A549 treated with DMSO at 1 μM for 4 hours (cell line): ENCODE results near the gene NKD1. TPM values are rescaled to one million over a fixed set of nuclear protein-coding genes. Genes with fewer than 3 reads are reported as not detected.

Experiments
- total RNA-seq: library from RNA; stranded (reverse); fragments of 200-300 nt; extraction: Qiagen RNA extraction; gene quantifications from 5 replicates; pipeline ENCODE4 v1.2.3, GENCODE V29; 2022; ENCODE audit warnings: low read depth

NKD1 gene, protein sequence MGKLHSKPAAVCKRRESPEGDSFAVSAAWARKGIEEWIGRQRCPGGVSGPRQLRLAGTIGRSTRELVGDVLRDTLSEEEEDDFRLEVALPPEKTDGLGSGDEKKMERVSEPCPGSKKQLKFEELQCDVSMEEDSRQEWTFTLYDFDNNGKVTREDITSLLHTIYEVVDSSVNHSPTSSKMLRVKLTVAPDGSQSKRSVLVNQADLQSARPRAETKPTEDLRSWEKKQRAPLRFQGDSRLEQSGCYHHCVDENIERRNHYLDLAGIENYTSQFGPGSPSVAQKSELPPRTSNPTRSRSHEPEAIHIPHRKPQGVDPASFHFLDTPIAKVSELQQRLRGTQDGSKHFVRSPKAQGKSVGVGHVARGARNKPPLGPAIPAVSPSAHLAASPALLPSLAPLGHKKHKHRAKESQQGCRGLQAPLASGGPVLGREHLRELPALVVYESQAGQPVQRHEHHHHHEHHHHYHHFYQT
- total RNA-seq, result 0.10 to 0.68 TPM (median 0.27 TPM) in 5 replicates

DNA sequence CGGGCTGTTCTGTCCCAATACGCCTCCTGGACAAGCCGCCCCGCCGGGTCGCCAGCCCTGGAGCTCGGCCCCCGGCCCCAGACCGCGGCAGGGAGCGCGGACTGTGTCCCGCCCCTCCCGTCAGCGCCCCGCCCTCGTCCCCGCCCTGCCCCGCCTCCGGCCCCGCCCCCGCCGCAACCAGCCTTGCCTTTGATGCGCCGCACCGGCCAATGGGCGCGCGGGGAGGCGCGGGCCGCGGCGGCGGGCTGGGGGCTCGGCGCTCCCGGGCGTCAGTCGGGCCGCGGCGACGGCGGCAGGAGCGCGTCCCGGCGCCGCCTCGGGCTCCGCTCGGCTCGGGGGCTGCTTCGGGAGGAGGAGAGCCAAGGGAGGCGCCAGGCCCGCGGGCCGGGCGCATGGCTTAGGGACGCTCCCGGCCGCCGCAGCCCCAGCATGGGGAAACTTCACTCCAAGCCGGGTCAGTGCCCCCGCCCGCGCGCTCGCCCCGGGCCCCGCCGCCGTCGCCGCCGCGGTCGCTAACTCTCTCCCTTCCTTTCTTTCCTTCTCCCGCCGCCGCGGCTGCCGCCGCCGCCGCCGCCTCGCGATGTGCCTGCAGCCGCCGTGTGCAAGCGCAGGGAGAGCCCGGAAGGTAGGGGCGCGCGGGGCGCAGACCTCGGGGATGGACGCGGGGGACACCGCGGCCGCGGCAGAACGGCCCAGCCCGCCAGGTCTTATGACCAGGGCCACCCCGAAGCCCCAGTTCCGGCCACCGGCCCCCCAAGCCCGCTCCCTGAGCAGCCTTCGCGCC, at the start of gene NKD1:
Gene NKD1, plus strand, starts transcription at position 272 of the 784 bp plus-strand sequence. Its CDS starts 158 bp downstream, at position 430.

DNA sequence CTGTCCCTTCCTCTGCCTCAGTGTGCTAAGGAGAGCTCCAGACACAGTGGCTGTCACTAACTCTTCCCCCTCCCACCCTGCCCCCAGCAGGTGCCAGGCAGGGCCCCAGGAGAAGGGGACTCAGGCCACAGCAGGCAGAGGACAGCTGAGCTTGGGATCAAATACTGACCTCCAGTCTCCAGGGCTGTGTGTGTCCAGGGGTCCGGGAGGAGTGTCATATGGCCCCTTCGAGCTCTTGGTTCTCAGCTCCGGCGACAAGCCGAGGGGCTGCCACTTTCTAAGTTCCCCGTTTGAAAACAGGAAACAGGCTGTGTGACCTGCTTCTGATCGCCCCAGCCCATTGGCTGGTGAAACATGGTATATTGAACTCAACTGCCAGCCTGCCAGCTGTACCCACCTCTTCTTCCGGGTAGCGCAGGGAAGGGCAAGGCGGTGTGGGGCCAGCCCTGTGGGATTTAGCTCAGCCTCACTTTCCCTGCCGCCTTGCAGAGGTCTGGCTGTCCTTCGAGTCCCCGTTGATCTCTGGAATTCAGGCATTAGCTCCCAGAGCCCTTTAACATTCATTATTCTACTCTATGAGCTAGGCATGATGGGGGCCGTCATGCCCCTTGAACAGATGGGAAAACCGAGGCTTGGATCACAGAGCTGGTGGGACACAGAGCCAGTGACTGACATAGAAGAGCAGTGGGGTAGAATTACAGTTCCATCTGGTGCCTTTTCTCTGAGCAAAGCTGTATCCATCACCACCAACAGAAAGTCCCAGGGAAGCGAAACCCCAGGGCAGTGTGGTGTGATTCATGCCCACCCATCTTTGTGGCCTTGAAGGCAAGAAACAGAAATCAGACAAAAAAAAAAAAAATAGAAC, 133.1 kb downstream of the NKD1 start, which contains the start of gene SNX20:
Gene SNX20, minus strand, starts transcription at position 292 of the 865 bp plus-strand sequence. CDS start 3,786 bp downstream, outside the sequence.

DNA sequence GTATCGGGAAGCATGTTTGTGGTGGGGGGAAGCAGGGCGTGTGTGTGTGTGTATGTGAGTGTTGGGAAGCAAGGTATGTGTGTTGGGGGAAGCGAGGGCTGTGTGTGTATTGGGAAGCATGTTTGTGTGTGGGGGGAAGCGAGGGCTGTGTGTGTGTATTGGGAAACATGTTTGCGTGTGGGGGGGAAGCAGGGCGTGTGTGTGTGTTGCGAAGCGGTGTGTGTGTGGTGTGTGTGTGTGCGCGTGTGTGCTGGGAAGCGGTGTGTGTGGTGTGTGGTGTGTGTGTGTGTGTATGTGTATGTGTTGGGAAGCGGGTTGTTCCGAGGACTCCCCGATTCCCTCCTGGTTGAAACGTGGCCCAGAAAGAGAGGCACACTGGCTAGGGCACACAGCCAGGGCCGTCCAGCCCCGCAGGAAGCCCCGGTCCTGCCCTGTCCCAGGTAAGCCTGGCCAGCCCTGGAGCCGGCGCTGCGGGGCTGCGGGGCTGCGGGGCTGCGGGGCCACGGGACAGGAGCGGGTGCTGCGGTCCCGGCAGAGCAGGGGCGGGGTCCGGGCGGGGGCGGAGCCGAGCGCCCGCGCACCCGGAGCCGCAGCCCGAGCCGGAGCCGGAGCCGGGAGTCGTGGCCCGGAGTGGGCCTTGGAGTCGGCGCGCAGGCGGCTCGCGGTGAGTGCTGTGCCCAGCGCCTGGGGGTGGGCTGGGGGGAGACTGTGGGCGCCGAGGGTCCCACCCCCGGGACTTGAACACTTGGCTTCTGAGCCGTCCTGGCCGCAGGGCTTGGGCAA, 145.0 kb downstream of the NKD1 start, which contains the start of gene NOD2:
Gene NOD2, plus strand, starts transcription at position 608 of the 783 bp plus-strand sequence. CDS start 5,890 bp downstream, outside the sequence.

Other genes with a start within 250 kb of the NKD1 start
- gene BRD7, start 179.4 kb upstream of the NKD1 start, total RNA-seq, result 52.1 to 67.2 TPM (median 60.9 TPM) in 5 replicates
- not detected in 5 replicates for gene SNX20, start 132.9 kb downstream of the NKD1 start, total RNA-seq
- gene NOD2, start 145.2 kb downstream of the NKD1 start, total RNA-seq, result not detected in 5 replicates
- 14.0 to 19.0 TPM (median 18.1 TPM) in 5 replicates for gene CYLD, start 193.7 kb downstream of the NKD1 start, total RNA-seq